GM23338 (cell line): ENCODE data around the gene SLC9A3. TPM values are rescaled to one million over a fixed set of nuclear protein-coding genes. Genes with fewer than 3 reads are reported as not detected.

ENCODE experiments used
- ATAC-seq: fragments of 200-7000 bp; cut with Tn5 transposase; 3 replicates; pipeline ENCODE4 v1.9.1; 2020
- DNase-seq: peaks from one replicate; pipeline ENCODE4 v3.0.0-alpha.2; 2015; ENCODE audit warnings: low spot score
- H2AFZ ChIP-seq: fragments of 200-600 bp; sonication (generic); 2 replicates; pipeline ENCODE4 v1.8.0; 2016; ENCODE audit warnings: antibody characterized with exemption, mild to moderate bottlenecking, moderate library complexity
- H3F3A ChIP-seq: fragments of 200-600 bp; sonication (generic); replicated peaks from 2 replicates; pipeline ENCODE4 v1.8.0; 2017; ENCODE audit warnings: antibody characterized with exemption, mixed run types, low read depth
- H3K27ac ChIP-seq: fragments of 200-600 bp; sonication (generic); 2 replicates; pipeline ENCODE4 v1.6.1; 2016; ENCODE audit warnings: low read depth
- H3K27me3 ChIP-seq: fragments of 200-600 bp; sonication (generic); 2 replicates; pipeline ENCODE4 v1.8.0; 2016; ENCODE audit warnings: mild to moderate bottlenecking, mixed run types, moderate library complexity; ENCODE audit not compliant: insufficient read depth
- H3K36me3 ChIP-seq: fragments of 200-600 bp; sonication (generic); 2 replicates; pipeline ENCODE4 v1.8.0; 2016; ENCODE audit warnings: mild to moderate bottlenecking; ENCODE audit not compliant: insufficient read depth
- H3K4me1 ChIP-seq: fragments of 200-600 bp; sonication (generic); 2 replicates; pipeline ENCODE4 v1.8.0; 2016; ENCODE audit warnings: mild to moderate bottlenecking, moderate library complexity; ENCODE audit not compliant: insufficient read depth
- H3K4me2 ChIP-seq: fragments of 200-600 bp; sonication (generic); 2 replicates; pipeline ENCODE4 v1.7.1; 2017; ENCODE audit warnings: mixed run types
- H3K4me3 ChIP-seq: fragments of 200-600 bp; sonication (generic); 2 replicates; pipeline ENCODE4 v1.6.1; 2016; ENCODE audit warnings: mixed run types
- H3K79me2 ChIP-seq: fragments of 200-600 bp; sonication (generic); replicated peaks from 2 replicates; pipeline ENCODE4 v1.8.0; 2017; ENCODE audit warnings: mild to moderate bottlenecking; ENCODE audit not compliant: insufficient read depth
- H3K9me2 ChIP-seq: fragments of 200-600 bp; sonication (generic); 2 replicates; pipeline ENCODE4 v1.8.0; 2017; ENCODE audit not compliant: insufficient read depth
- H4K20me1 ChIP-seq: fragments of 200-600 bp; sonication (generic); replicated peaks from 2 replicates; pipeline ENCODE4 v1.8.0; 2017; ENCODE audit warnings: mild to moderate bottlenecking; ENCODE audit not compliant: insufficient read depth
- H3K27ac Mint-ChIP-seq: 2 replicates; pipeline ENCODE4 v1.8.0; 2020; ENCODE audit warnings: inconsistent platforms, mild to moderate bottlenecking, moderate library complexity, mixed read lengths
- H3K27me3 Mint-ChIP-seq: 3 replicates; pipeline ENCODE4 v1.8.0; 2022; ENCODE audit warnings: low read depth, mild to moderate bottlenecking, moderate library complexity, mixed read lengths, inconsistent platforms; ENCODE audit not compliant: insufficient read depth, poor library complexity
- H3K36me3 Mint-ChIP-seq: 3 replicates; pipeline ENCODE4 v1.8.0; 2021; ENCODE audit warnings: low read depth, mild to moderate bottlenecking, inconsistent platforms, moderate library complexity, mixed read lengths
- H3K4me1 Mint-ChIP-seq: 3 replicates; pipeline ENCODE4 v1.8.0; 2020; ENCODE audit warnings: mild to moderate bottlenecking, inconsistent platforms, mixed read lengths
- H3K4me3 Mint-ChIP-seq: 3 replicates; pipeline ENCODE4 v1.8.0; 2021; ENCODE audit warnings: moderate library complexity, mild to moderate bottlenecking, inconsistent platforms, mixed read lengths
- H3K9me3 Mint-ChIP-seq: 3 replicates; pipeline ENCODE4 v1.8.0; 2020; ENCODE audit warnings: moderate library complexity, mild to moderate bottlenecking, inconsistent platforms, mixed read lengths
- CREB1 ChIP-seq: fragments of 250-450 bp; sonication (Bioruptor Pico); IDR thresholded peaks from 2 replicates; pipeline ENCODE4 v1.5.0; 2020; ENCODE audit warnings: low read depth, mild to moderate bottlenecking, moderate library complexity
- CTCF ChIP-seq, 2 experiments: fragments of 200-600 bp in 1 of 2; sonication (generic) in 1 of 2; conservative IDR thresholded peaks; 2 replicates each; pipeline versions ENCODE4 v1.5.1 to v1.6.1; 2016 to 2017; ENCODE audit warnings: antibody characterized with exemption in 2 of 2, low read depth in 2 of 2, mild to moderate bottlenecking in 2 of 2, moderate library complexity in 1 of 2
- ETS1 ChIP-seq: IDR thresholded peaks from 2 replicates; pipeline ENCODE4 v1.6.1; 2016; ENCODE audit warnings: antibody characterized with exemption
- EZH2 ChIP-seq: fragments of 200-600 bp; sonication (generic); IDR thresholded peaks from one replicate; pipeline ENCODE4 v1.8.0; 2017; ENCODE audit warnings: antibody characterized with exemption, mild to moderate bottlenecking, low read depth; ENCODE audit not compliant: unreplicated experiment
- JUNB ChIP-seq: IDR thresholded peaks from one replicate; pipeline ENCODE4 v1.6.1; 2016; ENCODE audit warnings: antibody characterized with exemption; ENCODE audit not compliant: unreplicated experiment
- NANOG ChIP-seq: IDR thresholded peaks from 2 replicates; pipeline ENCODE4 v1.6.1; 2016; ENCODE audit warnings: antibody characterized with exemption, borderline replicate concordance
- POLR2AphosphoS5 ChIP-seq: IDR thresholded peaks from 2 replicates; pipeline ENCODE4 v1.6.1; 2016; ENCODE audit warnings: antibody characterized with exemption, low read depth
- REST ChIP-seq: IDR thresholded peaks from one replicate; pipeline ENCODE4 v1.6.1; 2018; ENCODE audit warnings: antibody characterized with exemption; ENCODE audit not compliant: unreplicated experiment
- STAT1 ChIP-seq: IDR thresholded peaks from one replicate; pipeline ENCODE4 v1.6.1; 2016; ENCODE audit warnings: antibody characterized with exemption; ENCODE audit not compliant: unreplicated experiment
- ZNF114 ChIP-seq: fragments of 250-450 bp; sonication (Bioruptor Pico); IDR thresholded peaks from 2 replicates; pipeline ENCODE4 v1.5.0; 2020; ENCODE audit warnings: mild to moderate bottlenecking, moderate library complexity
- ZNF331 ChIP-seq: fragments of 250-450 bp; sonication (Bioruptor Pico); IDR thresholded peaks from 2 replicates; pipeline ENCODE4 v1.5.0; 2020; ENCODE audit warnings: low read depth, mild to moderate bottlenecking, moderate library complexity
- polyA plus RNA-seq: library from polyadenylated mRNA; unstranded; fragments of >200 nt; fragmentation: Nextera tagmentation; extraction: Ambion mirVana; gene quantifications from 2 replicates; pipeline ENCODE4 v1.2.1, GENCODE V29; 2016
- total RNA-seq: library from RNA; depleted of rRNA; stranded (reverse); fragments of >200 nt; shearing (Covaris generic); gene quantifications from 2 replicates; pipeline ENCODE4 v1.2.3, GENCODE V29; 2014

The SLC9A3 gene
- total and polyA plus RNA-seq, 2 experiments from 2014 or later: 0.39 to 3.1 TPM

- Mint-ChIP-seq H3K27ac (no peak overlapping the region), H3K27me3 (peaks cover 46% of the 10 kb centered on the region), H3K4me1 (peaks cover 6% of the 10 kb centered on the region), H3K9me3 (no peaks in the 10 kb centered on the region), H3K4me3 (no peak overlapping the region), H3K36me3 (no peaks in the 10 kb centered on the region)
- Histone ChIP-seq H3K4me3 (no peak overlapping the region), H3K9me2 (no peaks in the 10 kb centered on the region), H3F3A (no peaks in the 10 kb centered on the region), H3K4me2 (no peak overlapping the region), H3K79me2 (no peaks in the 10 kb centered on the region), H3K4me1 (no peaks in the 10 kb centered on the region; the same call in 1 of the 2 replicates), H3K36me3 (no peaks in the 10 kb centered on the region), H2AFZ (no peak overlapping the region), H4K20me1 (no peaks in the 10 kb centered on the region), H3K27me3 (no peaks in the 10 kb centered on the region), H3K27ac (no peak overlapping the region)
- no peak for TF ChIP-seq NANOG
- ATAC-seq: no peak
- DNase-seq: no peak
Observed at GRCh38 chr5:488744-489688, 35.2 kb downstream of the SLC9A3 start.

GRCh38 chr5:488241-488640 lies 36.0 kb downstream of the SLC9A3 start:
- H3F3A ChIP-seq: no peaks in the 10 kb centered on the region
- Mint-ChIP-seq H3K27me3 (peaks cover 39% of the 10 kb centered on the region), H3K27ac (no peak overlapping the region)
- TF ChIP-seq CREB1 (CRISPR knock-in tag): no peak
- no peak for TF ChIP-seq EZH2
- TF ChIP-seq STAT1: no peak
- TF ChIP-seq ETS1: no peak
- TF ChIP-seq CTCF (conservative IDR thresholded peaks at IDR 0.05; ENCODE audit: low read depth in 2 of 2): no peak
- no peak for TF ChIP-seq ZNF114 (CRISPR knock-in tag)
- no peak for TF ChIP-seq ZNF331
- no peak for TF ChIP-seq POLR2AphosphoS5
- no peak for TF ChIP-seq JUNB
- no peak for TF ChIP-seq REST
- no peak for TF ChIP-seq NANOG

More at GRCh38 chr5:488241-488640, 36.0 kb downstream of the SLC9A3 start:
- Mint-ChIP-seq H3K4me1 (peaks cover 6% of the 10 kb centered on the region), H3K36me3 (no peaks in the 10 kb centered on the region), H3K9me3 (no peaks in the 10 kb centered on the region), H3K4me3 (no peak overlapping the region)
- Histone ChIP-seq H3K27me3 (no peaks in the 10 kb centered on the region), H3K36me3 (no peaks in the 10 kb centered on the region), H3K27ac (no peak overlapping the region), H3K4me3 (no peak overlapping the region), H3K9me2 (no peaks in the 10 kb centered on the region), H3K79me2 (no peaks in the 10 kb centered on the region), H3K4me2 (no peak overlapping the region), H4K20me1 (no peaks in the 10 kb centered on the region), H2AFZ (no peak overlapping the region), H3K4me1 (no peaks in the 10 kb centered on the region; the same call in 1 of the 2 replicates)
- DNase-seq (no peak), ATAC-seq (no peak)
